NOMO-1 (cell line): Measurements from ENCODE around the gene MYH10.

Experiments used
- DNase-seq, 2 experiments: peaks; one replicate each; lab custom pipeline; 2025; ENCODE audit not compliant: unreplicated experiment in 2 of 2; lab: John Stamatoyannopoulos, UW

The MYH10 gene

DNA sequence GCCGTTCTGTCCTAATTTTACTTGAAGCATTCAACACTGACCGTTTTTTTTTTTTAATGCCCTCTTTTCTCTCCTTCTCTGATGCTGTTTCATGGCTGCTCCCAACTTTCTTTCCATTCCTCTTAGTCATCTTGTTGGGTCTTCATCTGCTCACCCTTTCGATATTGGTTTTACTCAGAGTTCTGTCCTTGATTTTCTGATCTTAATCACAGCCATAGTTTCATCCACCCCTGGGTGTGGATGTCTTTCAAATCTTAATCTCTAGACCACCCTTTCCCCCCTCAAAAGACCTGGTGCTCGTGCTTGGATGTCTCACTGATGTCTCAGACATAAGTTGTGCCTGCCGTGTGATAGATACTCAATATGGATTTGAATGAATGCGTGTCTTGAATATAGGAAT is 172.4 kb downstream of the MYH10 start:
- no peak for DNase-seq

DNA sequence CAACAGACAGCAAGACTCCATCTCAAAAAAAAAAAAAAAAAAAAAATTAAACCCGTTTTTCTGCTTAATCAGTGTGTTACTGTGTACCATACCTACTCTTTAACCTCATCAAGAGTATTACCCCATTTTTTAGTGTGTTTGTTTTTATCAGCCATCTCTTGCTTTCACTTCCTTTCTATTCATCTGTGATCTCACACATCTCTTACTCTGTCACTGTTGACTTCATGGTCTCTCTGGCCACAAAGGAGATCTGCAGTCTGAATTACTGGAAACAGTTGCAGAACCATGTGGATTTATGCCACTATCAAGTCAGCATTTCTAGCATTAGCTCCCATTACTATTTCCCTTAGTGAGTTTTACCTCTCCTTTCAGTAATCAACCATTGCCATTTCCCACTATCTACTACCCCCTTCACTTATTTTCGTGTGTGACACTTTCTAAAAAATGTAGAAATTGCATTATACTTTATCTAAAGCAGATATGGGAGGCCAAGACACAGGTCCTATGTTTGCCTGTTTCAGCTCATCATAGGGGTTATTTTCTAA is 174.8 kb downstream of the MYH10 start:
- DNase-seq, result no peak

DNA sequence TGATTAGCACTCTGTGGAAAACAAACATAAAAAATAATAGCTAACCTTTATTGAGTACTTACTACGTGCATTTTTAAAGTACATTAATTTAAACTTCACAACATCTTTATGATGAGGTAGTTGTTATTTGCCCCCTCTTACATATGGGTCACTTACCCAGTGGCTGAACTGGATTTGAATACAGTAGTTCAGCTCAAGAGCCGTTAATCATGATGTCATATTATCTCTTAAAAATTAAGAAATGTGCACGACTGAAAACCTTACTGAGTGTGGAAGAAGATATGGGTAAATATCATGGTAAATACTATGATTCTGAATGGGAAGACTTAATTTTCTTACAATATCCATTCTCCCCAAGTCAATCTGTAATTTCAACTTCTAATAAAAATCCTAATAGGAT is 177.2 kb downstream of the MYH10 start:
- DNase-seq, result no peak

GRCh38 chr17:8451933-8452614 is 178.5 kb downstream of the MYH10 start:
- no peak for DNase-seq

- DNase-seq, result no peak
Observed at GRCh38 chr17:8448310-8448709, 182.2 kb downstream of the MYH10 start.

- DNase-seq, result no peak
Observed at GRCh38 chr17:8447799-8448198, 182.7 kb downstream of the MYH10 start.

GRCh38 chr17:8445536-8445935 is 185.0 kb downstream of the MYH10 start:
- no peak for DNase-seq

DNA sequence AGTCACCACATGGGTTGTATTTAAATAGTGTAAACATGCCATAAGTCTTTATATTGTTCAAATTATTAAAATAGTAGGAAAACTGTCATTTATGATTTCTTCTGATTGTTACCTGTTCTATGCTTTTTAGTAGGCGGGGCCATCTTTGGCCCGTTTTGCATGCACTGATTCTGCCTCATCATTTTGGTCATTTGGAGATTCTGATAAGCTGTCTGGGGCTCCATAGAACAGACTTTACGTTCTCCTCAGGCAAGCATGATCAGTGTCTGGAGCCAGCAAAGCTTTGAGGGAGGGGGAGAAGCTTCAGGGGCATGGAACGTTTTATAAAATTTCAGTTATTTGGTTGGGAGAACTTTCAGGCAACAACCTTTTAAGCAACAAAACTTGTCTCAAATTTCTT is 186.0 kb downstream of the MYH10 start:
- no peak for DNase-seq

DNA sequence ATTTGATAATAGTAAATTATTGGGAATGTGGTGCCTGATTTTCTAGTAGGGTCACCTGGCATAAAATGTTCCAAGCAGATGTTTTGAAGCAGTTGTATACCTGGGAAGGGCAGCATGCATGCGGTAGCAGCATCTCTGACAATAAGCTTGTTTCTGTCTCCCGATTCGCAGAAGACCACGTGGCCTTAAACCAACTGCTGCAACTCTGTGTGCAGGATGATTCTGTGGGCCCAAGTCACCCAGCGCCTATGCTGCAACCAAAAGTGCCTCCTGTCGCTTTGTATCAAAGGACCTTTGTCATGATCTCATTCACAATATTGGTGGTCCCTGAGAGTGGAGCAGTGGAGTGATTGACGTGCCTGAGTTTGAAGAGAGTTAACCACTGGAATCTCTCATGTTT is 186.8 kb downstream of the MYH10 start:
- DNase-seq, result no peak

DNA sequence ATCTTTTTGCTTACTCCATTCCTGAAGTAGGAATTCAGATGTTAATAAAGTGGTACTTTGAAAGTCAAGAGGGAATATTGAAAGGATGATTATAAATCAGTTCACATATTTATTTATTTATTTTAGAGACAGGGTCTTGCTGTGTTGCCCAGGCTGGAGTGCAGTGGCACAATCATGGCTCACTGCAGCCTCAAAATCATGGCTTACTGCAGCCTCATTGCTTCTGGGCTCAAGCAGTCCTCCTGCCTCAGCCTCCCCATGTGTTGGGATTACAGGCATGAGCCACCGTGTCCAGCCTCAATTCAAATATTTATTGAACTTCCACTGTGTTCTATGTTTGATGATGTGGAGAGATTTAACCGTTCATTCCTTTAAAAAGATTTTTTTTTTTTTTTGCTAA is 188.2 kb downstream of the MYH10 start:
- no peak for DNase-seq

- no peak for DNase-seq
Observed at GRCh38 chr17:8441690-8442089, 188.8 kb downstream of the MYH10 start.

- DNase-seq, result no peak
Observed at GRCh38 chr17:8439681-8440080, 190.8 kb downstream of the MYH10 start.

GRCh38 chr17:8438441-8438840 is 192.1 kb downstream of the MYH10 start:
- no peak for DNase-seq

- DNase-seq, result no peak
Observed at GRCh38 chr17:8436844-8437171, 193.7 kb downstream of the MYH10 start.

- DNase-seq, result peak; percentile 54 to 56
Observed at GRCh38 chr17:8436169-8436843, 194.2 kb downstream of the MYH10 start.

GRCh38 chr17:8435245-8436168 is 195.0 kb downstream of the MYH10 start, which contains the start of gene NDEL1:
TSS of gene NDEL1 (plus strand) at chr17:8435884. CDS start at chr17:8444272, 8,388 bp downstream.
- DNase-seq, result peak; percentile 91 to 95

- no peak for DNase-seq
Observed at GRCh38 chr17:8430966-8431365, 199.6 kb downstream of the MYH10 start.

GRCh38 chr17:8426802-8427201 is 203.7 kb downstream of the MYH10 start:
- no peak for DNase-seq

DNA sequence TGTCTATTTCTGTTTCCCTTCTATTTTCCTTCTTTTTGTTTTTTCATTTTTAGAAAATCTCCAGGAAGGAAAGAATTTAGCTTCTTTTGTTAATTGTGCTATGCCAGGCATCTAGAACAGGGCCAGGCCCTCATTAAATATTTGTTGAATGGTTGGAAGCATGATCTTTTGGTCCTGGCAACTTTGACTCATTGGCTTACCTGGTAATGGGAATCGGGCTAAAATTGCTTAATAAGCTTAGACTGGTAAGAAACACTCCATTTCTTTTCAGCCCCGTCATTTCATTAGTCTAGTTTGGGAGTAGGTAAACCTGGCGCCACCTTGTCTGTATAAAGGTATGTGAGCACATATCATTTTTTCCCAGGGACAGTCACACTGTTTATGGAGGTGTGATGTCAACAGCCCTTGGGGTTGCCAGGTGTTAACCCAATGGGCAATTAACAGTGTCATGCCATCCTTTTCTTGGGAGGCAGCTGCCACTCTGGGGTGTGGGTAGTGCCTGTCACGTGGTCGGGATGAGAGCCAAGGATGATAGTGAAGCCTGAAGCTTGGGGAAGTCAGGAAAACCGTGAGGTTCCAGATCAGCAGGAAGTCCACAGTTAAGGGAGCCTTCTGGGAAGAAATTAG is 204.3 kb downstream of the MYH10 start:
- DNase-seq, result no peak
